Smooth muscle cell of bladder (primary cell): ENCODE data around the gene PITPNM3. TPM values are rescaled to one million over a fixed set of nuclear protein-coding genes. Genes with fewer than 3 reads are reported as not detected.

Experiments used
- total RNA-seq: library from RNA; depleted of rRNA; stranded (reverse); fragments of >200 nt; gene quantifications from 2 replicates; pipeline ENCODE4 v1.2.3, GENCODE V29; 2014

PITPNM3 gene
- 0.14 and 0.28 TPM in 2 replicates for total RNA-seq

GRCh38 chr17:6556121-6557039 is at the start of gene PITPNM3:
TSS of gene PITPNM3 (minus strand) at chr17:6556555. CDS start at chr17:6556406, 149 bp downstream.

GRCh38 chr17:6443692-6444570 is 112.4 kb downstream of the PITPNM3 start, which contains the start of gene PIMREG:
TSS of gene PIMREG (plus strand) at chr17:6444455. CDS start at chr17:6445111, 656 bp downstream.

GRCh38 chr17:6435051-6435450 is 121.3 kb downstream of the PITPNM3 start, which contains the start of gene AIPL1:
TSS of gene AIPL1 (minus strand) at chr17:6435121. CDS start at chr17:6435104, 17 bp downstream.

Other genes with a start within 250 kb of the PITPNM3 start
- not detected in 2 replicates for gene AIPL1, start 121.4 kb downstream of the PITPNM3 start, total RNA-seq
- 2.7 and 4.3 TPM in 2 replicates for gene PIMREG, start 112.1 kb downstream of the PITPNM3 start, total RNA-seq
- gene KIAA0753, start 84.2 kb upstream of the PITPNM3 start, total RNA-seq = 8.2 and 11.3 TPM in 2 replicates
- gene TXNDC17, start 84.5 kb upstream of the PITPNM3 start, total RNA-seq = 102 and 110 TPM in 2 replicates
- gene MED31, start 95.0 kb upstream of the PITPNM3 start, total RNA-seq = 8.5 and 10.4 TPM in 2 replicates
- 0.18 and 0.43 TPM in 2 replicates for gene C17orf100, start 95.2 kb upstream of the PITPNM3 start, total RNA-seq
- not detected in 2 replicates for gene SLC13A5, start 156.8 kb upstream of the PITPNM3 start, total RNA-seq
- 20.3 and 40.0 TPM in 2 replicates for gene XAF1, start 199.5 kb upstream of the PITPNM3 start, total RNA-seq
- under 0.01 and 0.14 TPM in 2 replicates for gene FBXO39, start 219.7 kb upstream of the PITPNM3 start, total RNA-seq